ENCODE results near the gene PTPRN. TPM values are rescaled to one million over a fixed set of nuclear protein-coding genes. Genes with fewer than 3 reads are reported as not detected.
A peak's percentile ranks its signal among the peaks of the same experiment; 100 is the strongest.
"Not testable (repeated sequence)": the region's sequence is repeated elsewhere in the genome, so short reads cannot be mapped to it uniquely, and the experiment has no call there.

PTPRN gene
- total RNA-seq, 1 experiment from 2014 or later = 0.30 TPM

GRCh38 chr2:219287580-219288265 lies 21.5 kb downstream of the PTPRN start:
- TF ChIP-seq EZH2 (IDR thresholded peaks at IDR 0.05; ENCODE audit: borderline replicate concordance, low read depth, low read length, poor library complexity, severe bottlenecking) = no peak
- no peak for TF ChIP-seq CTCF (conservative IDR thresholded peaks at IDR 0.05; ENCODE audit: low read depth, low read length)
- H3K36me3 ChIP-seq (ENCODE audit: insufficient read depth, low read length, poor library complexity, severe bottlenecking) = peaks cover 2% of the 10 kb centered on the region
- no peak overlapping the region for H3K27ac ChIP-seq (ENCODE audit: low read depth, low read length, poor library complexity, severe bottlenecking)
- ChIA-PET POLR2A (ENCODE audit: low non-redundant PET) (no interaction called here), CTCF (no interaction called here)
- peaks cover 7% of the 10 kb centered on the region for H3K4me1 ChIP-seq (ENCODE audit: insufficient read depth, low read length, poor library complexity, severe bottlenecking)
- BruUV-seq (replicated peaks) = no TSS peak
- intact Hi-C loops (cut with micrococcal nuclease; ENCODE audit: unreplicated experiment) = no loop called here
- no peak overlapping the region for H3K4me3 ChIP-seq (ENCODE audit: low read depth, low read length, poor library complexity, severe bottlenecking)
- DNase-seq (ENCODE audit: low spot score) = no peak
- no peaks in the 10 kb centered on the region for H3K27me3 ChIP-seq (replicated peaks; ENCODE audit: insufficient read depth, low read depth, low read length, poor library complexity)
- no peaks in the 10 kb centered on the region for H3K9me3 ChIP-seq (ENCODE audit: low read depth, low read length, poor library complexity, severe bottlenecking)

GRCh38 chr2:219287116-219287440 lies 22.1 kb downstream of the PTPRN start:
- BruUV-seq (replicated peaks); CTCF ChIA-PET; H3K4me1 ChIP-seq (ENCODE audit: insufficient read depth, low read length, poor library complexity, severe bottlenecking); H3K27ac ChIP-seq (ENCODE audit: low read depth, low read length, poor library complexity, severe bottlenecking); H3K36me3 ChIP-seq (ENCODE audit: insufficient read depth, low read length, poor library complexity, severe bottlenecking); DNase-seq (ENCODE audit: low spot score); POLR2A ChIA-PET (ENCODE audit: low non-redundant PET); H3K9me3 ChIP-seq (ENCODE audit: low read depth, low read length, poor library complexity, severe bottlenecking); H3K4me3 ChIP-seq (ENCODE audit: low read depth, low read length, poor library complexity, severe bottlenecking); intact Hi-C loops (cut with micrococcal nuclease; ENCODE audit: unreplicated experiment); H3K27me3 ChIP-seq (replicated peaks; ENCODE audit: insufficient read depth, low read depth, low read length, poor library complexity): not testable (repeated sequence)

- Histone ChIP-seq H3K4me3 (ENCODE audit: low read depth, low read length, poor library complexity, severe bottlenecking) (no peak overlapping the region), H3K36me3 (ENCODE audit: insufficient read depth, low read length, poor library complexity, severe bottlenecking) (peaks cover 2% of the 10 kb centered on the region), H3K27me3 (replicated peaks; ENCODE audit: insufficient read depth, low read depth, low read length, poor library complexity) (no peaks in the 10 kb centered on the region), H3K4me1 (ENCODE audit: insufficient read depth, low read length, poor library complexity, severe bottlenecking) (peaks cover 7% of the 10 kb centered on the region), H3K9me3 (ENCODE audit: low read depth, low read length, poor library complexity, severe bottlenecking) (no peaks in the 10 kb centered on the region), H3K27ac (ENCODE audit: low read depth, low read length, poor library complexity, severe bottlenecking) (no peak overlapping the region)
- intact Hi-C loops (cut with micrococcal nuclease; ENCODE audit: unreplicated experiment) = no loop called here
- POLR2A ChIA-PET (ENCODE audit: low non-redundant PET) = interaction anchor here (0.6 kb wide), 1 partner anchor 31 kb away, joined by 3 read pairs; no protein-coding TSS in a partner anchor
- BruUV-seq (replicated peaks) = TSS peak; percentile 81
- DNase-seq (ENCODE audit: low spot score) = no peak
- TF ChIP-seq EZH2 (IDR thresholded peaks at IDR 0.05; ENCODE audit: borderline replicate concordance, low read depth, low read length, poor library complexity, severe bottlenecking) (no peak), CTCF (conservative IDR thresholded peaks at IDR 0.05; ENCODE audit: low read depth, low read length) (no peak)
- CTCF ChIA-PET = interaction anchor here (1.3 kb wide), 1 partner anchor 8 kb away, joined by 3 read pairs; no protein-coding TSS in a partner anchor
Measured at GRCh38 chr2:219286436-219287115, 22.6 kb downstream of the PTPRN start.
